Muscle of leg (tissue), 11 donors: ENCODE results near the gene NDUFS5. TPM values are rescaled to one million over a fixed set of nuclear protein-coding genes. Genes with fewer than 3 reads are reported as not detected.
A peak's percentile ranks its signal among the peaks of the same experiment; 100 is the strongest.

Experiments
- DNase-seq: peaks from one replicate; pipeline ENCODE4 v3.0.0; 2013
- H3K27ac ChIP-seq: one replicate; pipeline ENCODE4 v1.5.1; 2013; ENCODE audit warnings: mild to moderate bottlenecking, low read length, control low read depth
- H3K27me3 ChIP-seq: one replicate; pipeline ENCODE4 v1.6.1; 2013; ENCODE audit warnings: low read length; ENCODE audit not compliant: control insufficient read depth, insufficient read depth
- H3K36me3 ChIP-seq: one replicate; pipeline ENCODE4 v1.6.1; 2013; ENCODE audit warnings: low read length; ENCODE audit not compliant: control insufficient read depth, insufficient read depth
- H3K4me1 ChIP-seq: one replicate; pipeline ENCODE4 v1.6.1; 2013; ENCODE audit warnings: low read length; ENCODE audit not compliant: control insufficient read depth, insufficient read depth
- H3K4me3 ChIP-seq: one replicate; pipeline ENCODE4 v1.5.1; 2013; ENCODE audit warnings: low read length, control low read depth
- H3K9me3 ChIP-seq: replicated peaks from 2 replicates; pipeline ENCODE4 v1.6.1; 2013; ENCODE audit warnings: low read depth, low read length; ENCODE audit not compliant: control insufficient read depth
- WGBS: methylation state at CpG from one replicate; pipeline ENCODE4 v1.1.5; 2013; ENCODE audit warnings: missing lambda C conversion rate; ENCODE audit not compliant: insufficient coverage; 5-methylcytosine and 5-hydroxymethylcytosine counted together
- polyA plus RNA-seq, 8 donors: library from polyadenylated mRNA; unstranded; fragments of 120-200 nt; gene quantifications; one replicate each; pipeline versions ENCODE4 v1.2.1 to v1.2.3, GENCODE V29; 2013; ENCODE audit warnings: inconsistent platforms in 1 of 8, low replicate concordance in 1 of 8; ENCODE audit not compliant: insufficient read length in 8 of 8, insufficient read depth in 1 of 8
- total RNA-seq: library from RNA; stranded (reverse); fragments of 120-200 nt; gene quantifications from one replicate; pipeline ENCODE4 v1.2.4, GENCODE V29; 2013

NDUFS5 gene
- total and polyA plus RNA-seq, 9 donors = 248 to 452 (median 292) TPM

DNA sequence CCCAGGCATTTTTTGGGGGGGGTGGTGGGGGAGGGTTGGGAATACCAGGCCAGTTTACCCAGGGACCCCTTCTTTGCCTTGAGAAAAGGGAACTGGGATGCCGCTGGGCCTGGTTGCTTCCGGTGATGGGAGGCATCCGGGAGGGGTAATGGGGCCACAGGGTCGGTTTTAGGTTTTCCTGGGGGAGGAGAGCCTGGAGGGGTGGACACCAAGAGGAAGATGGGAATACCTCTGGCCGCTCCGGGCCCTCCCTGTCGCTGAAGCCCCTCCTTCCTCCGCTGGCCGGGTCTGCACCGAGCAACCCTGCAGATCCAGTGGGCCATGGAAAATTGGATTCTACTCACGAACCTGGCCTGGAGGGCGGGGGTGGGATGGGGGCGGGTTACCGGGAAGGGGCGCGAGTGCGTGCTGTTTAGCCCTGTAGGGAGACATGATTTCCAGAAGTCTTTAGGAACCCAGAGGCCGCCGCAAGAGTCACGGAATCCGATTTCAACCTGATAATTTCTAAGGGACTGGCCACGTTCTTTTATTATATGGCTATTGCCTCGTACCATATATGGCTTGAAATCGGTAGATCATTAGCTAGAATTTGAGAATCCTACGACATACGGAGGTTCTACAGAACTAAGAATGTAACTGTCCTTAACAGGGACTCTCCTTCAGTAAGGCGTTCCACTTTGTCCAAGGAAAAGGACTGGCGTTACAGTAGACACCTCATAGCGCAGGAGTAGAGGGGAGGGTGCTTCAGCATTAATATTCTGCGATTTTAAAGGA lies 34.3 kb upstream of the NDUFS5 start:
- peak; percentile 75 for DNase-seq
- H3K27ac ChIP-seq = peak overlapping the region; percentile 88
- 0% methylated on average over 13 of the region's 30 CpGs for WGBS
- peak overlapping the region; percentile 83 for H3K4me3 ChIP-seq
- peaks cover 18% of the 10 kb centered on the region for H3K4me1 ChIP-seq
- no peaks in the 10 kb centered on the region for H3K9me3 ChIP-seq
- peaks cover 3% of the 10 kb centered on the region for H3K36me3 ChIP-seq
- no peaks in the 10 kb centered on the region for H3K27me3 ChIP-seq

DNA sequence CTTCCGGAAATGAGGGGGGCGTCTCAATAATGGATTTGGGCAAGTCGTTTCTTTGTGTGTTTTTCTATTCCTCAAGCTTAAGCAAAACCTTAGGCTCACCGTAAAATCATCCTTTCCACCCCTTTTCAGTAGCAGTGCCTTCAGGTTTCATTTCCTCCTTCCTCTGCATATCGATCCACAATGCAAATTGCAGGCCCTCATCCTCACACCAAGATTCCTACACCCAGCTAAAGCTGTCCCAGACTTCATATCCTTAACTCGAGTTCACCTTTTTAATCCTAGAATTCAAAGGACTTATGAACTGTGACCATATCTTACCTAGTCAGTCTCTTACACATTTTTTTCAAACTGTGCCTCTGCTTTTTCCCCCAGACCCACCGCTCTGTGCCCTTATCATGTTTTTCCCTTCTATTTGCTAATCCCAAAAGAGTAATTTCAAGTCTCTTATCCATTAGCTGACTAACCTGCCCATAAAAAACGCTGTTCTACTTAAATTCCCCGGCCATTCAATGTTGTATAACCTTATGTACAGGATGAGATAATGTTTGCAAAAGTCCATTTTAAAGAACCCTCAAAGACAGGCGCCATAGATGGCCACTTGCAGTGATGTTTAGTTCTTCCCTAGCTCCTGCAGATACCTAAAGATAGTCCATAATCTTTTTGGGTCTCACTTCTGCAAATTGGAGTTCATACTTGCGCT lies 33.6 kb upstream of the NDUFS5 start:
- H3K9me3 ChIP-seq = no peaks in the 10 kb centered on the region
- peak overlapping the region; percentile 83 for H3K4me3 ChIP-seq
- peak overlapping the region; percentile 36 for H3K27ac ChIP-seq
- 8% methylated on average over 5 of the region's 11 CpGs for WGBS
- peaks cover 18% of the 10 kb centered on the region for H3K4me1 ChIP-seq
- no peak for DNase-seq
- peaks cover 7% of the 10 kb centered on the region for H3K36me3 ChIP-seq
- no peaks in the 10 kb centered on the region for H3K27me3 ChIP-seq

GRCh38 chr1:38994196-38994595 lies 32.0 kb upstream of the NDUFS5 start:
- 52% methylated on average over 2 of the region's 5 CpGs for WGBS
- Histone ChIP-seq H3K27ac (no peak overlapping the region), H3K4me1 (peaks cover 18% of the 10 kb centered on the region), H3K9me3 (no peaks in the 10 kb centered on the region), H3K27me3 (no peaks in the 10 kb centered on the region), H3K4me3 (no peak overlapping the region), H3K36me3 (peaks cover 15% of the 10 kb centered on the region)
- DNase-seq = no peak

DNA sequence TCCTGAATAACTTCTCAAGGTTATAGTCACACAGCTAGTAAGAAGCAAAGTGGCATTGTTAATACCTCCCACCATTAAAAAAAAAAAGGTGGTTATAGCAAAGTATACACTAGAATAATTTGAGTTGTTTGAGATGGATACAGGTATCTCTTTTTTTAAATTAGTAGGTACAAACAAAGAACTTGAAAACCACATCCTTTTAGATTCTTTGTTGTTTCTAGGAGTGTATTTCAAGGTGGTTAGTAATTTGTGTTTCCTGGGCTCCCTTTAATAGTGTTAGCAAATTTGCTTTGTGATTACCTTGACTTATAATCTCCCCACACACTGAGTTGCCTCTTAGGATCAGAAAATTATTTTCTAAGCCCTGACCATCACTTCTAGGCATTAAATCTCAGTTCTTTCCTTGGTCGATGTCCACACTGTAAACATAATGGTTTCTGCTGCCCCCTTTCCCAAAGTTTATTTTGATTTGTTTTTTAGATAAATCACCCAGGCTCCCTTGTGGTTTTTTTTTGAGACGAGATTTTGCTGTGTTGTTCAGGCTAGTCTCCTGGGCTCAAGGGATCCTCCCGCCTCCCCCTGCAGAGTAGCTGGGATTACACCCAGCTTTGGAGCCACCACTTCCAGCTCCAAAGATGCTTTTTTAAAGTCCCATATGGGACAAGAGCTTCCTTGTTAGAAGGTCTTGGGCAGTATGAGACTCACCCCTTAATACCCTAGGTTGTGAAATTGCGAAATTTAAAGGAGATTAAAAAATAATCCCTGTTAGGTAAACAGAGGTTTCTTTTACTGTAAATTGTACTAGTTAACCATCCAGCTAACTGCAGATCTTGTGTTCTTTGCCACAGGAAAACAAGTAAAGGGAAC lies 28.9 kb upstream of the NDUFS5 start:
- 67% methylated on average over 1 of the region's 4 CpGs for WGBS
- DNase-seq = no peak
- peaks cover 9% of the 10 kb centered on the region for H3K4me1 ChIP-seq
- no peaks in the 10 kb centered on the region for H3K27me3 ChIP-seq
- no peak overlapping the region for H3K27ac ChIP-seq
- no peak overlapping the region for H3K4me3 ChIP-seq
- H3K9me3 ChIP-seq = no peaks in the 10 kb centered on the region
- peaks cover 39% of the 10 kb centered on the region for H3K36me3 ChIP-seq

DNA sequence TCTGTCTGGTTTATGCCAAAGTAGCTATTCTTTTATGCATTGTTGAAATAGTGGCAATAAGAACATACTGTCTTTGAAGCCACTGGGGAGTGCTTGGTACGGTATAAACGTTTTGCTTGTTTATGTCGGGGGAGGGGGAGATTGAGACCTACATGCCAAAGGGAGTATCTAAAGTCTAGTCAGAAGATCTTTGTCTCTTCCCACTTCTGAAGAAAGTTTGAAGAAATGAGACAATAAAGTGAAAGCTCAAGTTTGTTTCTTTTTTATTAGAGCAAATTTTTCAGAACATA lies 28.3 kb upstream of the NDUFS5 start:
- H3K36me3 ChIP-seq = peaks cover 42% of the 10 kb centered on the region
- no peaks in the 10 kb centered on the region for H3K9me3 ChIP-seq

DNA sequence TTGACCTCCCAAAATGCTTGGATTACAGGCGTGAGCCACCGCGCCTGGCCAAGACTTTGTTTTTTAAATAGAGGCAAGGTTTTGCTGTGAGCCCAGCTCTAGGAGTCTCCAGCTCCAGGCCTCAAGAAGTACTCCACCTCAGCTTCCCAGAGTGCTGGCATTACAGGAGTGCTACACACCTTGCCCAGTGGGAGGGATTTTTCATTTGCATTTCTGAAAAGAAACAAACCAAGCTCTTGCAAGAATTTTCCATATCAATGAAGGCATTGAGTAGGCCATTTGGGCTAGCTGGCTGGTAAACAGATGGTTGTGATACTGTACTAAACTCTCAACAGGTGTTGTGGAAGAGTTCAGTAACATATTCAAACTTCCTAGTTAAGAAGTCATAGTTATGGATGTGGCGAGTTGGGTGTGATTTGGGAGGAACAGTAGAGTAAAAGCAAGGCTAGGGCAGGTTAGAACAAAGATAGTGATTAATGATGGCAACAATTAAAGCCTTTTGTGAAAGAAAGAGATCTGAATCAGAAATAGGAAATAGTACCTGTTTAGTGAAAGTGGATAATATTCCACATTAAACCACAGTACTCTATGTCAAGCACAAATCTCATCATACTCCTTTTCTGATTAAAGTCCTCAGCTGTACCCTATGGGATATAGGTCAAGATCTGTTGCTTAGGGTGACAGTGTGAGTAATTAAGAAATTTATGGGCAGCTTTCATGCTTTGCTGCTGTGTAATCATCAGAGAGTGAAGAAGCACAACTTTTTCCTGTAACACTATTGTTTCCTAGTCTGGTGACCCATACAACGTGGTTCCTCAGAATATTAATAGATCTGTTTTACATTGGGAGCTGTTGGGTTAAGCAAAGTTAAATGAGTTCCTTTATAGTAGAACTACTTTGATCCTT lies 24.4 kb upstream of the NDUFS5 start:
- Histone ChIP-seq H3K9me3 (no peaks in the 10 kb centered on the region), H3K4me3 (no peak overlapping the region), H3K27me3 (no peaks in the 10 kb centered on the region), H3K4me1 (no peaks in the 10 kb centered on the region), H3K36me3 (peaks cover 61% of the 10 kb centered on the region), H3K27ac (no peak overlapping the region)
- no peak for DNase-seq
- WGBS = 100% methylated on average over 1 of the region's 5 CpGs

More for the DNA sequence above, 28.3 kb upstream of the NDUFS5 start:
- 43% methylated on average over 3 of the region's 3 CpGs for WGBS
- DNase-seq = no peak
- Histone ChIP-seq H3K4me3 (no peak overlapping the region), H3K4me1 (peaks cover 4% of the 10 kb centered on the region), H3K27me3 (no peaks in the 10 kb centered on the region), H3K27ac (no peak overlapping the region)

GRCh38 chr1:39003281-39003680 lies 22.9 kb upstream of the NDUFS5 start:
- Histone ChIP-seq H3K27me3 (no peaks in the 10 kb centered on the region), H3K9me3 (no peaks in the 10 kb centered on the region), H3K27ac (no peak overlapping the region), H3K4me3 (no peak overlapping the region), H3K36me3 (peaks cover 62% of the 10 kb centered on the region), H3K4me1 (no peaks in the 10 kb centered on the region)
- no CpG with 5 or more reads among the region's 3 CpGs for WGBS
- no peak for DNase-seq

DNA sequence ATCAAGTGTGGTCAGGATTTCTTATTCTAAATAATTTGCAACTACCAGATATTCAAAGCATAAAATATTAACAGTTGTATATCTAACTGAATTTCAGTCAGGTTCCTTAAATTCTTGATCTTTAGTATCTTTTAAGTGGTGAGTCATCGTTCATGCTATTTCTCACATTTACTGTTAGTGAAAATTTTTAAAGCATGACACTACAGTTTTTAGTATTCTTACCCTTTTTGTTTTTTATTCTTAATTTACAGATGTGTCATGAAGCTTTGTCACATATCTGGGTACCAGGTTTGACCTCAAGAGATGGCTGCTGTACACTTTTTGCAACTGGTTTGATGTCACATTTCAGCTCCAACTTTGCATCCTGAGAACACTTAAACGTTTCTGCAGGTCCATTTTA lies 22.4 kb upstream of the NDUFS5 start:
- Histone ChIP-seq H3K27me3 (no peaks in the 10 kb centered on the region), H3K9me3 (no peaks in the 10 kb centered on the region), H3K27ac (no peak overlapping the region), H3K4me1 (no peaks in the 10 kb centered on the region), H3K4me3 (no peak overlapping the region), H3K36me3 (peaks cover 60% of the 10 kb centered on the region)
- DNase-seq = no peak
- WGBS = 78% methylated on average over 1 of the region's 2 CpGs

- DNase-seq = no peak
- Histone ChIP-seq H3K4me3 (no peak overlapping the region), H3K27me3 (no peaks in the 10 kb centered on the region), H3K4me1 (no peaks in the 10 kb centered on the region), H3K9me3 (no peaks in the 10 kb centered on the region), H3K27ac (no peak overlapping the region), H3K36me3 (peaks cover 62% of the 10 kb centered on the region)
- no CpG with 5 or more reads among the region's 2 CpGs for WGBS
These were observed 19.9 kb upstream of the NDUFS5 start for GRCh38 chr1:39006287-39006686.
